NCI-H446 treated with DMSO at 0.1 percent for 48 hours (cell line): Measurements from ENCODE around the gene PAF1.

Source experiments
- DNase-seq: peaks from one replicate; lab custom pipeline; 2025; lab: John Stamatoyannopoulos, UW

Gene PAF1

DNA sequence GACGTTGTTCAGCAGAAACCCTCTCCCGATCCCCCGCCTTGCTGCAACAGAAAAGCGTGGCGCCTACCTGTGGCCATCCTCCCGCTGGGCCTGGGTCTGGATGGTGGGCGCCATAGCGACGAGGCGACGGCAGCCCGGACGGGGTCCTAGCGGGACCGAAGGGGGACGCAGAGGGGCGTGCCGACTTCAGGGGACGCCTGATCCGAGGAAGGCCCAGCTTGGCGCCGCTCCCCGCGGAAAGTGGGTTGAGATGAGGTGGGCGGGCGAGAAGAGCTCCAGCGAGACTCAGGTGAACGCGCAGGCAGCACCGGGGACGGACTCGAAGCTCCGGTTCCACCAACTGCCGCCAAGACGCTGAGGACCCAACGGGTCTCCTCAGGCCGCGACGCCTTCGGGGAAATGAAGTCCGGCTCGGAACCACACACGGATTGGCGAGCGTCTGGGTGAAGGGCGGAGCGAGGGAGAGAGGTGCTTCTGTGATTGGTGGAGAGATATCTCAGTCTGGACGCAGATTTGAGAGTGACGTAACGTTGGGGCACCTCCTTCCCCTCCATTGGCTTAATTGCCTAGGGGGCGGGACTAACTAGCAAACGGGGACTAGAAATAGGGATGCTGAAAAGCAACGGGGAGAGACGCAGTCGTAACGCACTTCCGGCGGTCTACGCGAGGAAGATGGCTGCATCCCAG is at the start of gene PAF1, which contains the start of gene MED29:
TSS of gene PAF1 (minus strand) at position 356 of the 687 bp plus-strand sequence. CDS start at position 114, 242 bp downstream.
TSS of gene MED29 (plus strand) at position 628 of the 687 bp plus-strand sequence. CDS start at position 673, 45 bp downstream.
- DNase-seq, result peak; percentile 99

DNA sequence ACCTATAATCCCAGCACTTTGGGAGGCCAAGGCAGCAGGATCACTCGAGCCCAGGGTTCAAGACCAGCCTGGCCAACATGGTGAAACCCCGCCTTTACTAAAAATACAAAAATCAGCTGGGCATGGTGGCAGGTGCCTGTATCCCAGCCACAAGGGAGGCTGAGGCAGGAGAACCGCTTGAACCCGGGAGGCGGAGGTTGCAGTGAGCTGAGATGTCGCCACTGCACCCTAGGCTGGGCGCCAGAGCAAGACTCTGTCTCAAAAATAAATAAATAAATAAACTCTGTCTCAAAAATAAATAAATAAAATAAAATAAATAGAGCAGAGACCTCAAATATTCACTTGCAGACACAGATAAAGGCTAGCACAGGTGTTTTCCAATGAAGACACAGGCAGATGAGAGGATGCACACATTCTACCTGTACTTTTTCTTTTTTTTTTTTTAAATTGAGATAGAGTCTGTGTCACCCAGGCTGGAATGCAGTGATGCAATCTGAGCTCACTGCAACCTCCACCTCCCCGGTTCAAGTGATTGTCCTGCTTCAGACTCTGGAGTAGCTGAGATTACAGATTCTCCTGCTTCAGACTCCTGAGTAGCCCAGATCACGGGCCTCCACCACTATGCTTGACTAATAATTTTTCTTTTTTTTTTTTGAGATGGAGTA is 47.5 kb upstream of the PAF1 start:
- no peak for DNase-seq

DNA sequence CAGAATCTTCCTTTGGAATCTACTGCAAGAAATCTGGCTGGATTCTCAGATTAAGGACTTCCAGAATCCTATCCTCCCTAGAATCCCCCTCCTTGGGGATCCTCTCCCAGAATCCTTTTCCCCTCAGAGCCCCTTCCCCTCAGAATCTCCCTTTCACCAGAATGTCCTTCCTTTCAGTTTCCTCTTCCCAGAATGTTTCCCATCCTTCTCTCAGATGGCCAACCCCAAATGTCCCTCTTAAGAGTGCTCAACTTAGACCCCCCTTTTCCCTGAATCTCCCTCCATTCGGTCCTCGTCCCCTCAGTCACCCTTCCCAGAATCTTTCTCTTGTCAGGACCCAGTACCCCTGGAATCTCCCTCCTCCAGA is 45.4 kb upstream of the PAF1 start:
- DNase-seq, result no peak

DNA sequence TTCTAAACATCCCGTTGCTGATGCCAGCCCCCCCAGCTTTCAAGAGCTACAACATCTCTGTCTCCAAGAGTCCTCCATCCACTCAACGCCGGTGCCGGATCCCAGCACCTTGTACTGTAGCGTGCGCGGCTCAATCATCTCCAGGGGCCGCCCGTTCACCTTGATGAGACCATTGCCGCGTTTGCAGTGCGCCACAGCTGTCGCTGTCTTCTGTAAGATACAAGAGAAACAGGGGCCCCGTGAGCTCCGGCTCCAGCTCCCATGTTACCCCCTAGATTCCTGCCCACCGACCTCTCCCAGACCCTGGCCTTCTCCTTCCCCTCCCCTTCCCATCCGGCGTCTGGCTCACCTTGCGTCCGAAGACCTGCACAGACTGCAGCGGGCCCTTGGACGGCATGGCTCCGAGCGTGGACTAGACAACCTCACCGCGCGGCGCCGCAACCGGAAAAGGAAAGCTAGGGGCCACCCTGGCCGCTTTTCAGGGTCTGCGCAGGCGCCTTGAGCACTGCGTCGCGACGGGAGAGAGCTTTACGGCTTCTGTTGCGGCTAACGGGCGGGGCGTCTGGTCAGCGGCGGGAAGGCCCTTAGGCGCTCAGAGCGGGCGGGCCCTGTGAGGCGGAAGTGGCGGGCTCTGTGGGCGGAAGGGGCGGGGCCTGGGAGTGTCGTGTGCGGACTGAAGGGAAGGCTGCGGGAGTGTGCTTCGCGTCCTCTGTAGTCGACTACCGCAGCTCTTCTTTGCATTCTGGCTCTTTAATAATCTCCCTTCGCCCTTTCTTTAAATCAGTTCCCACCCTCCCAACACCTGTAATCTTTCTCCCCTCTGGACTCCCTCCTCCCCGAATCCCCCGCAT is 44.8 kb upstream of the PAF1 start, which contains the start of gene RPS16:
TSS of gene RPS16 (minus strand) at position 451 of the 851 bp plus-strand sequence. CDS start at position 397, 54 bp downstream.
- DNase-seq, result peak; percentile 98

DNA sequence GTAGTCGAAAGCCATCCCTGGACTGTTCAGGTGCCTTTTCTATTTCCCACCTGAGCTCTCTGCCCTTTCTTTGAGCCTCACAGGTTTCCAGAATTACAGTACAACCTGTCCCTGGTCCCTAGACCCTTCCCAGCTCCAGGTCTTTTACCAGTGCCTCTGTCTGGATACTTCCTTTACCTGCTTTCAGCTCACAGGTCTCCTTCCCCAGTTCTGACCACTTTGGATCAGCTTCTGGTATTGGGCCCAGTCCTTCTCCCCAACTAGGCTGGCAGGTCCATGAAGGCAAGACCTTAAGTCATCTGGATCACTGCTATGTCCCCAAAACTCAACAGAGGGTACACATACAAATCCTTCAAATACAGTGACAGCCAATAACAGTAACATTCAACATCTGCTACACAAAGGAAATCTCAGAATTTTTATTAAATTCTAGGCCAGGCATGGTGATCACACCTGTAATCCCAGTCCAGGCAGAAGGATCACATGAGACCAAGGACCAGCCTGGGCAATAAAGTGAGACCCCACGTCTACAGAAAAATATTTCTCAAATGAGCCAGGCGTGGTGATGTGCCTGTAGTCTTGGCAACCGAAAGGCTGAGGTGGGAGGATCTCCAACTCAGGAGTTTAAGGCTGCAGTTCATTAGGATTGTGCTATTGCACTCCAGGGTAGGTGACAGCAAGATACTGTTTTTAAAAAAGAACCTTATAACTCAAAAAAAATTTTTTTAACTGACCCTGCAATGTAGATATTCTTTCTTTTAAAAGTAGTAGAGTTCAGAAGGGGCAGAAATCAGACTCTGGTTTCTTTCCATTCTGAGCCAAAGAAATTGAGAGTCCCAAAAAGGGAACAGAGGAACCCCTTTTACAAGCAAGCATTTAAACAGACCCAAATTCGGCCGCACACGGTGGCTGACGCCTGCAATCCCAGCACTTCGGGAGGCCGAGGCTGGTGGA is 43.5 kb upstream of the PAF1 start:
- no peak for DNase-seq

DNA sequence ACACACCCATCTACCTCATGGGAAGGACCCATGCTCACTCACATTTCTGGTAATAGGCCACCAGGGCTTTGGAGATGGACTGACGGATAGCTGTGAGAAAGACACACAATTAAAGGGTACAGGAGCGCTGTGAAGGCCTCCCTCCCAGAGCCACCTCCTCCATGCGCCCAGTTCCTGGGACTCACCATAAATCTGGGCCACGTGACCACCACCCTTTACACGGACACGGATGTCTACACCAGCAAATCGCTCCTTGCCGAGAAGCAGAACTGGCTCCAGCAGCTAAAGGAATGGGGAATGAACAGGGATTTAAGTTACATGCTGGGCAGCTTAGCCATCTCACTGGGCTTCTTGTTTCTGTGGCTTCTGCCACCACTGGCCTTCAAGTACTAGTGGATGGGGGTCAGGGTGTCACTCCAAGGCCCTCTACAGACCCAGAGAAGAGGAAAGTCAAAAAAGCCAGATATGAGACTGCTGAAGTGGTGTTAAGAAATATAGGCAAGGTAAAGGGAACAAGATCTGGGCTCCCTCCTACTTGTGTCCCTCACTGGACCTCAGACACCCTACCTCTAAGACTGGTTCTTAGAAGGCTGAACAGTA is 42.7 kb upstream of the PAF1 start:
- no peak for DNase-seq

DNA sequence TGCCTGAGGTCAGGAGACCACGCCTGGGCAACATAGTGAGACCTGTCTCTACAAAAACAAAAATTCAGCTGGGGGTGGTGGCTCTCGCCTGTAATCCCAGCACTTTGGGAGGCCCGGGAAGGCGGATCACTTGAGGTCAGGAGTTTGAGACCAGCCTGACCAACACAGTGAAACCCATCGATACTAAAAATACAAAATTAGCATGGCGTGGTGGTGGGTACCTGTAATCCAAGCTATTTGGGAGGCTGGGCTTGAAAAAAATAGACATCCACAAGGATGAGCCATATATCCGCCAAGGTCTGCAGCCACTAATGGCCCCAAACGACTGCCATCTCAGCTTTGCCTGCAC is 41.7 kb upstream of the PAF1 start:
- DNase-seq, result no peak

DNA sequence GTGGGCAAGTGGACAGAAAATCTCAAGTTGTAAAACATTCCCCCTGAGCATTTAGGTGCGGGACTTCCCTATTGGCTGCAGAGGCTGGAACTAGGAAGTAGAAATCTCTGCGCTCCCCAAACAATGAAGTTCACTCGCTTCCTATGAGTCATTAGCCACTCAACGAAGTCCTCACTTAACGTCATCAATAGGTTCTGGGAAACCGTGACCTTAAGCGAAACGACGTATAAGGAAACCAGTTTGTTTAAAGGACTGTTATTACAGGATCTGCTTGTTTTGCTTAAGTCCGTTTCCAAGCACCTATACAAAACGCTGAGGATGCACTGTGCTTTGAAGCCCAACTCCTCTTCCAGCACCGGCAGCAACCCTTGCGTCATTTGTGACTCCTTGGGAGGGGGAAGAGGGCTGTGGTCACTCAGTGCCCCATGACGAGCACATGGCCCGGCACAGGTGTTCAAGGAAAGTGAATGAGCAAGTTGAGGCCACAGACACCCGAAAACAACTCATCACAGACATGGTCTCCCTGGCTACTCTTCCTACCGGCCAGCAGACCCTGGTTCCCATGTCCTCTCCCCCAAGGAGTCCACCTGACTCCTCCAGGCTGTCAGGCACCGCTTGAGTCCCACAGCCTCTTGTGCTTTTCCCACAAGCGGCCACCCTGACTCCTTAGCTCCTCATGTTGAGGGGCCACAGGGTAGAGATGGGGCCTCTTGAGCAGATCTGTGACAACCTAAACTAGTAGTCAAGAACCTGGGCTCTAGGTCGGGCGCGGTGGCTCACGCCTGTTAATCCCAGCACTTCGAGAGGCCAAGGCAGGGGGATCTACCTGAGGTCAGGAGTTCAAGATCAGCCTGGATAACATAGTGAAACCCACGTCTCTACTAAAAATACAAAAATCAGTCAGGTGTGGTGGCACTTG is 40.0 kb upstream of the PAF1 start:
- DNase-seq, result no peak

DNA sequence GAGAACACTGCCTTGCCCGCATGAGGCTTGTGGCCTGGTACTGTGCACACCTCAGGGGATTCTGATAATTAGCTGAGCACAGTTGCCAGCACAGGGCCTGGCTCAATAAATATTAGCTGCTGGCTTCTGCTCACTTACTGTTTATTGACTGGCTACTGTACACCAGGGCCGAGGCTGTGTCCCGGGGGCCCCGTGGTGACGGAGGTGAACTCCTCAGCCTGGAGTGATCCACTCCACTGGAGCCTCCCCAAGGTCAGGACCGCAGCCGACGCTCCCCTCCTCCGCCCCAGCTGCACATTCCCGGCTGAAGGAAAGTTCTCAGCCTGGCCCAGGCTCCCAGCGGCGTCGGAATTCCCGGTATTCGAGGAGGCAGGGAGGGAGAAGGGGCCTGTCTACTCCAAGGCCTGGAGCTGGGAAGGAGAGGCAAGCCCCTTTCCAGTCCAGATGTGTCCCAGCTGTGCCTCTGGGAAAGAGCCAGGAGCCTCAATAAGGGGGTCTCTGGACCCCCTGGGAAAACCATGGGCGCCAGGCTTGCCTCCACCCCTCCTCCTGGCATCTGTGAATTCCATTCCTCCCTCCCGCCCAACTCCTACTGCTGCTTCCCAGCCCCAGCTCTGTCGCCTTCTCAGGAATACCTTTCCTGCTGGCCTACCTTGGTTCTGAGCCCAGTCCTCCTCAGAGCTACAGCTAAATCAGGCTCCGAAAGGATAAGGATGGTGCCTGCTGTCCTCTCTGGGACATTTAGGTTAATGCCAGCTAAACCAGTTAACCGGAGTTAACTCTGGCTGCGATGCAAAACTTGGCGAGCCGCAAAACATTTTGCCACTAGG is 37.6 kb upstream of the PAF1 start:
- DNase-seq, result no peak

DNA sequence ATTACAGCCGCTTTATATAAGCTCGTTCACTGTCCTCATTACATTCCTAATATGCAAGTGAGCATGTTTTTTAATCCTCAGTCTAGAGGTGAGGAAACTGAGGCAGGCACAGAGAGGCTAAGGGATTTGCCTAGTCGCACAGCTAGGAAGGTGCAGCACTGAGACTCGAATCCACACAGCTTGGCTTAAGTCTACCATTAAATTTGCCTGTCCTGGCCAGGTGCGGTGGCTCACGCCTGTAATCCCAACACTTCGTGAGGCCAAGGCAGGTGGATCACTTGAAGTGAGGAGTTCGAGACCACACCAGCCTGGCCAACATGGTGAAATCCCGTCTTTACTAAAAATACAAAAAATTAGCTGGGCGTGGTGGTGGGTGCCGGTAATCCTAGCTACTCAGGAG is 36.8 kb upstream of the PAF1 start:
- DNase-seq, result no peak

DNA sequence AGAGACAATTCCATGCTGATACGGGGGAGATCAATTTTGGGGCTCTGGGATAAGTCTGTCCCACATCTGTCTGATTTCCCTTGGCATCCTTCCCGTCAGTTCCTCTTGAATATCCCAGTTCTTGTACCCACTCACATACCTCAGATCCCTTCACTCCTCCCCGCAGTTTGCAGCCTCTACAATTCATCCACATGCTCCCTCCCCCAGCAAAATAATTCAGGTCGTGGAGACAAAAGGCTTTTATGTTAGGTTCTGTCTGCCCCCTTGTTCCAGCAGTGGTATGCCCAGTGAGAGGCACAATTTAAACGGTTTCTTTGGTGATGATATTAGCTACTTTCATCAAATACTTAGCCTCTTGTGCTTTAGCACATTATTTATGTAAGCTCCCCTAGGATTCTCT is 35.3 kb upstream of the PAF1 start:
- no peak for DNase-seq

DNA sequence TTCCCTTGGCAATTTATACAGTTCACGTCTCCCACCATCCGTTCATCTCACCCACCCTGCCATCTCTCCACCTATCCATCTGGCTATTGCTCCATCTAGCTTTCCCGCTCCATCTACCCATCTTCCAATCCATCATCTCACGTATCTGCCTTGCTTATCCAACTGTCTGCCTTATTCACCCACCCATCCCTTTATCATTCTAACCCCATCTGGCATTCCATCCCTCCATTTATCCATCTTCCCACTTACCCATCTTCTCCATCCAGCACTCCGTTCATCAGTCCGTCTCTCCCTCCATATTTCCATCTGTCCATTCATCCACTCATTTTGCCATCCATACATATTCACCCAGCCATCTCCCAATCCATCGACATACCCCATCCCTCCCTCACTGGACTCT is 34.8 kb upstream of the PAF1 start:
- no peak for DNase-seq

DNA sequence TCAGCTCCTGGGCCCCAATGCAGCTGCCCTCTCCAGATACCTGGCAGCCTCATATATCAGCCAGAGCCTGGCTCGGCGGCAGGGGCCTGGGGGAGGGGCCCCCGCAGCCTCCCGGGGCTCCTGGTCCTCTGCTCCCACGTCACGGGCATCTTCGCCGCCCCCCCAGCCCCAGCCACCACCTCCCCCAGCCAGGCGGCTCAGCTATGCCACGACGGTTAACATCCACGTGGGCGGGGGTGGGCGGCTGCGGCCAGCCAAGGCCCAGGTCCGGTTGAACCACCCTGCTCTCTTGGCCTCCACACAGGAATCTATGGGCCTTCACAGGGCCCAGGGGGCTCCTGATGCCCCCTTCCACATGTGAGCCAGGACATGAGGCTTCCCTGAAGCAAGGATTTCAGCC is 34.0 kb upstream of the PAF1 start:
- DNase-seq, result no peak

DNA sequence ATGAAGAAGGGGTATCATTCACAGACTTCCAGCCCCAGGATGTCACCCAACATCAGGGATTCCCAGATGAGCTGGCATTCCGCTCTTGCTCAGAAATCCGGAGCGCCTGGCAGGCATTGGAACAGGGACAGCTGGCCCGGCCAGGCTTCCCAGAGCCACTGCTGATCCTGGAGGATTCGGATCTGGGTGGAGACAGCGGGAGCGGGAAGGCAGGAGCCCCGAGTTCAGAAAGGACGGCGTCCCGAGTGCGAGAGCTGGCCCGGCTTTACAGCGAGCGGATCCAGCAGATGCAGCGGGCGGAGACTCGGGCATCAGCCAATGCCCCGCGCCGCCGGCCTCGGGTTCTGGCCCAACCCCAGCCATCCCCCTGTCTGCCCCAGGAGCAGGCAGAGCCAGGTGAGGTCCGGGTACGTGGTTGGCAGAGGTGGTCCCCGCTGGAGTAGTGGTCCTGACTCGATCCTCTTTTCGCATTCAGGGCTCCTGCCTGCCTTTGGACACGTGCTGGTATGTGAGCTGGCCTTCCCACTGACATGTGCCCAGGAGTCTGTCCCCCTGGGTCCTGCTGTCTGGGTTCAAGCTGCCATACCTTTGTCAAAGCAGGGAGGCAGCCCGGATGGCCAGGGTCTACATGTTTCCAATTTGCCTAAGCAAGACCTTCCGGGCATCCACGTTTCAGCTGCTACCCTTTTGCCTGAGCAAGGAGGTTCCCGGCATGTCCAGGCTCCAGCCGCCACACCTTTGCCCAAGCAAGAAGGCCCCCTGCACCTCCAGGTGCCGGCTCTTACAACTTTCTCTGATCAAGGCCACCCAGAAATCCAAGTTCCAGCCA is 32.6 kb upstream of the PAF1 start:
- no peak for DNase-seq

DNA sequence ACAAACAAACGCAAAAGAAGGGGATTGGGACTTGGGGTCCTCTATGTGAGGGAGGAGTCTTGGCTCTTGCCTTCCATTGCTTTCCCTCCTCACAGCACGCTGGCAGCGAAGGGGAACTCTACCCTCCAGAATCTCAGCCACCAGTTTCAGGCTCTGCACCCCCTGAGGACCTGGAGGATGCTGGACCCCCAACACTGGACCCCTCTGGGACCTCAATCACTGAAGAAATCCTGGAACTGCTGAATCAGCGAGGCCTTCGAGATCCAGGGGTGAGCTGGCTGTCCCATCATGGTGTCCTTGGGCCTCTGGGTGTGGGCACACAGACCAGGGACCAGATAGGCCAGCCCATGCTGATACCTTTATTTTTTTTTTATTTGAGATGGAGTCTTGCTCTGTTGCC is 31.1 kb upstream of the PAF1 start:
- no peak for DNase-seq

DNA sequence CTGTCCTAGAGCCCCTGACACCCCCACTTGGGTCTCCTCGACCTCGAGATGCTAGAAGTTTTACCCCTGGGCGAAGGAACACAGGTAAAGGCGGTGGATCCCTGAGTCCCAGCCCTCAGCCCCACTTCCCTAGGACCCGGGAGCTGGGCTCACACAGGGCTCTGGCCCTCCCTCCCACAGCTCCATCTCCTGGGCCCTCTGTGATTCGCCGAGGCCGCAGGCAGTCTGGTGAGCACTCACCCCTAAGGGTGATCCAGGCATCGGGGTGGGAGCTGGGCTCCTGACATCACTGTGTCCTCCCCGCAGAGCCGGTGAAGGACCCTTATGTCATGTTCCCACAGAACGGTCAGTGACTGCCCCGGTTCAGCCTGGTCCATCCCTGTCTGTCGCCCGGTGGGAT is 29.9 kb upstream of the PAF1 start:
- no peak for DNase-seq

DNA sequence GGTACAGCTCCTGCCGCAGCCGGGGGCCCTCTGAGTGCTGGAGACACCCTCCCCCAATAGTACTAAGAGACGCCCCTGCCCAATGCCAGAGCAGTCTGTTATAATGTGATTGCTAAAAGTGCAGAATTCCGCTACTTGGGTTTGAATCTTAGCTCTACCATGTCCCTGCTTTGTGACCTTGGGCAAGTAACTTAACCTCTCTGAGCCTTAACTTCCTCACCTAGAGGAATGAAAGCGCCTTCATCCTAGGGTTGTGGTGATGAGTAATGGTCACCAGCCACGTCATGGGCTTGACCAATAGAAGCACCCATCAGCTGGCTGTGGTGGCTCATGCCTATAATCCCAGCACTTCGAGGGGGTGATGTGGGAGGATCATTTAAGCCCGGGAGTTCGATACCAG is 28.1 kb upstream of the PAF1 start:
- DNase-seq, result no peak

DNA sequence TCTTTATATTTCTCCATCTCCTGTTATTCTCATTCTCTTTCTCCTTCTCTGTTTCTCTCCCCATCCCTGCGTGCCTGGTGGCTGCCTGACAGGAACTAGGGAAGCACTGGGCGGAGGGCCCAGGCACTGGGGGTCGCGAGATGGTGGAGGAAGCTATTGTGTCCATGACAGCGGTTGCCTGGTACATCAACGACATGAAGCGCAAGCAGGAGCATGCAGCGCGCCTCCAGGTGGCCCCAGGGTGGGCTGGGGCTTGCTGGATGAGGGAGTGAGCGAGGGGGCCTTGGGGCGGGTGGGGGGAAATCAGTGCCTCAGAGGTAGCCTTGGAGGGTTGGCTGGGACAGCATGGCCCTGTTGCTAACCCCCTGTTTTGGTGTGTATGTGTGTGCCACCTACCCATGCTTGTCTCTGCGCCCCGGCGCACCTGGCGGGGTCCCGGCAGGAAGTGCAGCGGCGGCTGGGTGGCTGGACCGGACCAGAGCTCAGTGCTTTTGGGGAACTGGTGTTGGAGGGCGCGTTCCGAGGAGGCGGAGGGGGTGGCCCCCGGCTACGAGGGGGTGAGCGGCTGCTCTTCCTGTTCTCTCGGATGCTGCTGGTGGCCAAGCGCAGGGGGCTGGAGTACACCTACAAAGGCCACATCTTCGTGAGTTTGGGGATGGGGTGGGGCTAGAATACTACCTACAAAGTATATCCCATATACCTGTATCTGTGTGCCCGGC is 26.7 kb upstream of the PAF1 start:
- no peak for DNase-seq
